GM12878 (cell line): ENCODE data around the gene BTNL9. TPM values are rescaled to one million over a fixed set of nuclear protein-coding genes. Genes with fewer than 3 reads are reported as not detected.
"Not testable (repeated sequence)": the region's sequence is repeated elsewhere in the genome, so short reads cannot be mapped to it uniquely, and the experiment has no call there.

Source experiments
- ATAC-seq: fragments of 200-7000 bp; cut with Tn5 transposase; 3 replicates; pipeline ENCODE4 v1.9.1; 2020; ENCODE audit warnings: mild to moderate bottlenecking, moderate library complexity
- BruUV-seq: library from RNA; stranded (reverse); fragments of 400-500 nt; replicated peaks from 2 replicates; lab custom pipeline; 2021; lab: Mats Ljungman, UMichigan
- CTCF ChIA-PET: fragments of 300-600 bp; sonication (Branson Sonifier 250); formaldehyde crosslinking; extraction: SDS; loops from one replicate; lab custom pipeline; 2021; ENCODE audit warnings: inconsistent platforms; lab: Yijun Ruan, JAX
- POLR2A ChIA-PET: fragments of 350-600 bp; formaldehyde crosslinking; extraction: SDS; loops from one replicate; lab custom pipeline; 2021; ENCODE audit warnings: inconsistent platforms; lab: Charles Lee
- RAD21 ChIA-PET: fragments of 300-600 bp; sonication (Branson Sonifier 250); formaldehyde crosslinking; loops from one replicate; lab custom pipeline; 2023; ENCODE audit warnings: antibody characterized with exemption; ENCODE audit not compliant: unreplicated experiment; lab: Charles Lee
- SMC1A ChIA-PET: fragments of 300-600 bp; sonication (Branson Sonifier 250); formaldehyde crosslinking; loops from one replicate; lab custom pipeline; 2023; ENCODE audit not compliant: unreplicated experiment, uncharacterized antibody; lab: Charles Lee
- DNase-seq: peaks from one replicate; pipeline ENCODE4 v3.0.0-alpha.2; 2011; ENCODE audit warnings: low read depth, low spot score
- FAIRE-seq: peaks from 3 replicates; lab custom pipeline; 2011; peaks lifted over from hg19 to GRCh38; lab: Jason Lieb, UNC
- H2AFZ ChIP-seq: 2 replicates; pipeline ENCODE4 v1.6.0; 2011; ENCODE audit warnings: low read depth, low read length, control low read depth; ENCODE audit not compliant: control insufficient read depth
- H3K27ac ChIP-seq: 2 replicates; pipeline ENCODE4 v1.5.1; 2011; ENCODE audit warnings: control low read depth; ENCODE audit not compliant: control insufficient read depth, insufficient read depth
- H3K27me3 ChIP-seq, 2 experiments: replicated peaks in 1 of 2; 2 replicates each; pipeline versions ENCODE4 v1.6.0 to v1.6.1; 2011; ENCODE audit warnings: low read length in 1 of 2; ENCODE audit not compliant: control insufficient read depth in 2 of 2, insufficient read depth in 2 of 2
- H3K36me3 ChIP-seq, 2 experiments: 2 replicates each; pipeline ENCODE4 v1.5.1; 2011; ENCODE audit warnings: low read length in 1 of 2; ENCODE audit not compliant: control insufficient read depth in 2 of 2, insufficient read depth in 2 of 2
- H3K4me1 ChIP-seq: 2 replicates; pipeline ENCODE4 v1.6.1; 2011; ENCODE audit warnings: mild to moderate bottlenecking, low read length, moderate library complexity, mixed read lengths; ENCODE audit not compliant: control insufficient read depth, insufficient read depth
- H3K4me2 ChIP-seq: 2 replicates; pipeline ENCODE4 v1.6.0; 2011; ENCODE audit warnings: control low read depth; ENCODE audit not compliant: control insufficient read depth, insufficient read depth
- H3K4me3 ChIP-seq: fragments of 200-600 bp; sonication (generic); 2 replicates; pipeline ENCODE4 v1.5.1; 2016
- H3K79me2 ChIP-seq: 2 replicates; pipeline ENCODE4 v1.6.0; 2011; ENCODE audit warnings: low read length; ENCODE audit not compliant: control insufficient read depth, insufficient read depth
- H3K9ac ChIP-seq: 2 replicates; pipeline ENCODE4 v1.8.0; 2011; ENCODE audit warnings: low read length, control low read depth, mixed read lengths; ENCODE audit not compliant: control insufficient read depth, insufficient read depth
- H3K9me3 ChIP-seq: replicated peaks from 3 replicates; pipeline ENCODE4 v1.5.1; 2011; ENCODE audit warnings: mild to moderate bottlenecking, low read length; ENCODE audit not compliant: control insufficient read depth, insufficient read depth
- H4K20me1 ChIP-seq: 2 replicates; pipeline ENCODE4 v1.6.0; 2011; ENCODE audit not compliant: control insufficient read depth, insufficient read depth
- ATF7 ChIP-seq: fragments of 450-650 bp; IDR thresholded peaks from 2 replicates; pipeline ENCODE4 v1.6.1; 2016; ENCODE audit warnings: low read depth, mild to moderate bottlenecking
- BACH1 ChIP-seq: fragments of 450-650 bp; IDR thresholded peaks from 2 replicates; pipeline ENCODE4 v1.6.1; 2017; ENCODE audit warnings: mild to moderate bottlenecking, borderline replicate concordance
- BHLHE40 ChIP-seq, 2 experiments: fragments of 450-650 bp in 1 of 2; IDR thresholded peaks; 2 replicates each; pipeline ENCODE4 v1.6.1; 2011 to 2017; ENCODE audit warnings: low read depth in 2 of 2, borderline replicate concordance in 1 of 2, improper control_type of control experiment in 1 of 2, low read length in 1 of 2, mild to moderate bottlenecking in 1 of 2
- CREB1 ChIP-seq: IDR thresholded peaks from 2 replicates; pipeline ENCODE4 v1.6.1; 2012; ENCODE audit warnings: low read depth, mild to moderate bottlenecking, inconsistent platforms
- JUND ChIP-seq: IDR thresholded peaks from 2 replicates; pipeline ENCODE4 v1.6.1; 2012; ENCODE audit warnings: low read depth, mild to moderate bottlenecking, low read length, improper control_type of control experiment, moderate library complexity
- MEF2B ChIP-seq: fragments of 450-650 bp; IDR thresholded peaks from 2 replicates; pipeline ENCODE4 v1.6.1; 2018; ENCODE audit warnings: mild to moderate bottlenecking, moderate library complexity; ENCODE audit not compliant: partially characterized antibody, poor library complexity, severe bottlenecking
- NRF1 ChIP-seq: conservative IDR thresholded peaks from 2 replicates; pipeline ENCODE4 v1.6.1; 2011; ENCODE audit warnings: mild to moderate bottlenecking, low read depth, low read length, improper control_type of control experiment
- SMAD1 ChIP-seq: fragments of 450-650 bp; IDR thresholded peaks from 2 replicates; pipeline ENCODE4 v1.6.1; 2018; ENCODE audit warnings: mild to moderate bottlenecking, low read depth; ENCODE audit not compliant: partially characterized antibody
- TCF3 ChIP-seq: IDR thresholded peaks from 2 replicates; pipeline ENCODE4 v1.6.1; 2012; ENCODE audit warnings: low read depth, mild to moderate bottlenecking, low read length, borderline replicate concordance; ENCODE audit not compliant: insufficient read depth
- ZNF207 ChIP-seq: fragments of 450-650 bp; IDR thresholded peaks from 2 replicates; pipeline ENCODE4 v1.6.1; 2014; ENCODE audit warnings: antibody characterized with exemption, mild to moderate bottlenecking, borderline replicate concordance
- WGBS: methylation state at CpG from one replicate; pipeline ENCODE4 v1.1.6; 2016; ENCODE audit warnings: low lambda C conversion rate; ENCODE audit not compliant: insufficient replicate concordance, insufficient coverage; ENCODE audit errors: missing lambda C conversion rate; 5-methylcytosine and 5-hydroxymethylcytosine counted together
- in situ Hi-C: fragments of 300-500 bp; cut with MboI; formaldehyde crosslinking; loops from 9 replicates; pipeline ENCODE4 v1.14.3; 2018; ENCODE audit warnings: mixed read lengths
- intact Hi-C: fragments of 100-400 bp; cut with micrococcal nuclease; formaldehyde crosslinking; loops from one replicate; pipeline ENCODE4 v1.14.2; 2022; ENCODE audit not compliant: unreplicated experiment
- polyA plus RNA-seq, 11 experiments: library from polyadenylated mRNA; depleted of rRNA in 4 of 11; unstranded in 6 of 11; stranded (reverse) in 5 of 11; fragments of >200 nt; fragmentation: Nextera tagmentation in 4 of 11; fragmentation: Illumina TruSeq in 1 of 11; extraction: Ambion mirVana in 4 of 11; extraction: Trizol in 1 of 11; gene quantifications; 1 replicate in 1 of 11; 2 replicates in 10 of 11; pipeline versions ENCODE4 v1.2.1 to v1.2.3, GENCODE V29; 2011 to 2016; ENCODE audit warnings: inconsistent platforms in 2 of 11, missing spikeins in 2 of 11, low read depth in 1 of 11
- total RNA-seq, 4 experiments: library from RNA; depleted of rRNA in 3 of 4; stranded (reverse); fragments of >200 nt in 3 of 4; fragmentation: Illumina TruSeq in 1 of 4; extraction: Trizol in 1 of 4; gene quantifications; 2 replicates each; pipeline versions ENCODE4 v1.2.1 to v1.2.3, GENCODE V29; 2013 to 2021
- TF ChIP-seq, protein P1 (sequence below): IDR thresholded peaks from 2 replicates; pipeline ENCODE4 v1.6.1; 2011; ENCODE audit warnings: borderline replicate concordance, low read depth, mild to moderate bottlenecking, moderate library complexity, mixed read lengths, low read length; ENCODE audit not compliant: insufficient read depth; ENCODE audit errors: extremely low read length
- TF ChIP-seq, protein P2 (sequence below): IDR thresholded peaks from 2 replicates; pipeline ENCODE4 v1.6.1; 2011; ENCODE audit warnings: low read depth, low read length, improper control_type of control experiment, borderline replicate concordance

Gene BTNL9
- total and polyA plus RNA-seq, 10 of the 15 experiments (the other 5 are each of a cell fraction or from before 2014, with no cell fraction given) = 0.01 to 16.5 (median 0.06) TPM; not detected in 5

DNA sequence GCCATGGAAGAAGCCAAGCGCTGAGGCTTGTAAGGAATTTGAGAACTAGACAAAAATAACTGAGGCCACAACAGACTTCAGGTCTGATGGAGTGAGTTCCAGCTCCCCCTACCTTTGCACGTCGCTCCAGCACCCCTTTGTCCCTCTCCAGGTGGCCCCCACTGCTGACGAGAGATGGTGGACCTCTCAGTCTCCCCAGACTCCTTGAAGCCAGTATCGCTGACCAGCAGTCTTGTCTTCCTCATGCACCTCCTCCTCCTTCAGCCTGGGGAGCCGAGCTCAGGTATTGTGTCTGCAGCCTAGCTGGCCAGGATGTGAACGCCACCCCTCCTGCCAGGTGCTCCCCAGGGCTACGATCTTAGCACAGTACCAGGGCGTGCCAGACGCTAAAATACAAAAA, 5.2 kb downstream of the BTNL9 start:
- intact Hi-C loops (no loop called here), in situ Hi-C loops (no loop called here)
- ChIA-PET SMC1A (interaction anchor here (0.9 to 1.2 kb wide), 3 partner anchors 69 to 105 kb away, joined by 3 to 4 read pairs (median 3); no protein-coding TSS in a partner anchor), CTCF (interaction anchor here (3.4 kb wide), 1 partner anchor 123 kb away, joined by 12 read pairs; no protein-coding TSS in a partner anchor), POLR2A (no interaction called here), RAD21 (no interaction called here)
- Histone ChIP-seq H3K79me2 (no peaks in the 10 kb centered on the region), H3K27ac (no peak overlapping the region), H3K36me3 (no peaks in the 10 kb centered on the region), H3K27me3 (no peaks in the 10 kb centered on the region), H2AFZ (no peak overlapping the region), H3K9me3 (no peaks in the 10 kb centered on the region; the same call in 2 of the 3 replicates), H3K4me2 (no peak overlapping the region), H3K4me3 (no peak overlapping the region), H4K20me1 (no peaks in the 10 kb centered on the region), H3K4me1 (no peaks in the 10 kb centered on the region), H3K9ac (no peak overlapping the region)
- no peak for FAIRE-seq
- BruUV-seq = no TSS peak
- ATAC-seq = no peak
- DNase-seq = no peak
- TF ChIP-seq ZNF207 (no peak), SMAD1 (no peak), JUND (no peak), TCF3 (no peak), NRF1 (no peak), BHLHE40 (IDR thresholded peaks at IDR 0.05; ENCODE audit: borderline replicate concordance in 1 of 2, low read depth in 2 of 2, low read length in 1 of 2) (no peak), ATF7 (no peak), BACH1 (no peak), MEF2B (no peak), CREB1 (no peak)
- TF ChIP-seq, protein P1, sequence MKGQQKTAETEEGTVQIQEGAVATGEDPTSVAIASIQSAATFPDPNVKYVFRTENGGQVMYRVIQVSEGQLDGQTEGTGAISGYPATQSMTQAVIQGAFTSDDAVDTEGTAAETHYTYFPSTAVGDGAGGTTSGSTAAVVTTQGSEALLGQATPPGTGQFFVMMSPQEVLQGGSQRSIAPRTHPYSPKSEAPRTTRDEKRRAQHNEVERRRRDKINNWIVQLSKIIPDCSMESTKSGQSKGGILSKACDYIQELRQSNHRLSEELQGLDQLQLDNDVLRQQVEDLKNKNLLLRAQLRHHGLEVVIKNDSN = no peak
- TF ChIP-seq, protein P2, sequence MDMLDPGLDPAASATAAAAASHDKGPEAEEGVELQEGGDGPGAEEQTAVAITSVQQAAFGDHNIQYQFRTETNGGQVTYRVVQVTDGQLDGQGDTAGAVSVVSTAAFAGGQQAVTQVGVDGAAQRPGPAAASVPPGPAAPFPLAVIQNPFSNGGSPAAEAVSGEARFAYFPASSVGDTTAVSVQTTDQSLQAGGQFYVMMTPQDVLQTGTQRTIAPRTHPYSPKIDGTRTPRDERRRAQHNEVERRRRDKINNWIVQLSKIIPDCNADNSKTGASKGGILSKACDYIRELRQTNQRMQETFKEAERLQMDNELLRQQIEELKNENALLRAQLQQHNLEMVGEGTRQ = no peak
- 43% methylated on average over 10 of the region's 10 CpGs for WGBS

DNA sequence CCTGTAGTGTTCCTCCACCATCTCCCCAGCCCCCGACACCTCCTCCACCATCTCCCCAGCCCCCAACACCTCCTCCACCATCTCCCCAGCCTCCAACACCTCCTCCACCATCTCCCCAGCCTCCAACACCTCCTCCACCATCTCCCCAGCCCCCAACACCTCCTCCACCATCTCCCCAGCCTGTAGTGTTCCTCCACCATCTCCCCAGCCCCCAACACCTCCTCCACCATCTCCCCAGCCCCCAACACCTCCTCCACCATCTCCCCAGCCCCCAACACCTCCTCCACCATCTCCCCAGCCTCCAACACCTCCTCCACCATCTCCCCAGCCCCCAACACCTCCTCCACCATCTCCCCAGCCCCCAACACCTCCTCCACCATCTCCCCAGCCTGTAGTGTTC, 5.8 kb downstream of the BTNL9 start:
- H3K4me1 ChIP-seq, POLR2A ChIA-PET, H3K9me3 ChIP-seq, H3K4me3 ChIP-seq, H3K9ac ChIP-seq, ATAC-seq, FAIRE-seq, RAD21 ChIA-PET, H3K4me2 ChIP-seq, BruUV-seq, H3K36me3 ChIP-seq, H3K27me3 ChIP-seq, H2AFZ ChIP-seq, intact Hi-C loops, H4K20me1 ChIP-seq, CTCF ChIA-PET, in situ Hi-C loops, H3K79me2 ChIP-seq, H3K27ac ChIP-seq, DNase-seq: not testable (repeated sequence)
- WGBS = no CpG with 5 or more reads among the region's 1 CpG
- SMC1A ChIA-PET = interaction anchor here (0.9 to 1.2 kb wide), 3 partner anchors 70 to 105 kb away, joined by 3 to 4 read pairs (median 3); no protein-coding TSS in a partner anchor
